Erythroblast (primary cell): ENCODE data around the gene FNDC3B.

Source experiments
- GATA1 ChIP-seq: IDR thresholded peaks from 2 replicates; pipeline ENCODE4 v1.6.1; 2011; ENCODE audit warnings: low read depth, mild to moderate bottlenecking, control low read depth, low read length, moderate library complexity
- POLR2A ChIP-seq: IDR thresholded peaks from 2 replicates; pipeline ENCODE4 v1.6.1; 2011; ENCODE audit warnings: mild to moderate bottlenecking, low read length

- TF ChIP-seq POLR2A (no peak), GATA1 (no peak)
Observed at GRCh38 chr3:172283841-172284357, 244.5 kb downstream of the FNDC3B start.
